Stomach (tissue), 9 donors: Measurements from ENCODE around the gene VWA8. TPM values are rescaled to one million over a fixed set of nuclear protein-coding genes. Genes with fewer than 3 reads are reported as not detected.

Experiments used
- DNase-seq, 2 donors: peaks; one replicate each; pipeline versions ENCODE4 v3.0.0 to v3.0.0-alpha.2; 2013 to 2019
- H3K27ac ChIP-seq, 5 donors: fragments of 200-600 bp in 4 of 5; sonication (generic) in 4 of 5; one replicate each; pipeline ENCODE4 v1.5.1; 2013 to 2019; ENCODE audit warnings: mild to moderate bottlenecking in 1 of 5, moderate library complexity in 1 of 5
- H3K27me3 ChIP-seq, 3 donors: fragments of 200-600 bp; sonication (generic); one replicate each; pipeline ENCODE4 v1.5.1; 2017 to 2019; ENCODE audit warnings: mixed run types in 1 of 3
- H3K36me3 ChIP-seq, 4 donors: fragments of 200-600 bp; sonication (generic); 1 replicate in 3 of 4; 2 replicates in 1 of 4; pipeline ENCODE4 v1.5.1; 2016 to 2019
- H3K4me1 ChIP-seq, 4 donors: fragments of 200-600 bp; sonication (generic); one replicate each; pipeline ENCODE4 v1.5.1; 2016 to 2019
- H3K4me3 ChIP-seq, 4 donors: fragments of 200-600 bp; sonication (generic) in 3 of 4; one replicate each; pipeline ENCODE4 v1.5.1; 2016 to 2019; ENCODE audit warnings: mild to moderate bottlenecking in 1 of 4
- H3K9me3 ChIP-seq, 4 donors: fragments of 200-600 bp; sonication (generic); one replicate each; pipeline ENCODE4 v1.5.1; 2016 to 2019
- EP300 ChIP-seq: sonication (generic); formaldehyde crosslinking; IDR thresholded peaks from one replicate; pipeline ENCODE4 v1.6.1; 2017; ENCODE audit warnings: antibody characterized with exemption
- POLR2A ChIP-seq, 4 donors: fragments of 450-650 bp; IDR thresholded peaks; one replicate each; pipeline ENCODE4 v1.6.1; 2016; ENCODE audit warnings: antibody characterized with exemption in 4 of 4, control low read depth in 2 of 4, mild to moderate bottlenecking in 1 of 4, moderate library complexity in 1 of 4
- POLR2AphosphoS5 ChIP-seq, 3 donors: sonication (generic); formaldehyde crosslinking; IDR thresholded peaks; one replicate each; pipeline ENCODE4 v1.6.1; 2016; ENCODE audit warnings: antibody characterized with exemption in 3 of 3
- WGBS, 5 donors: extraction: QIAGEN DNeasy Blood & Tissue Kit in 3 of 5; methylation state at CpG; one replicate each; pipeline versions ENCODE4 v1.1.5 to v1.1.7; 2013 to 2018; 5-methylcytosine and 5-hydroxymethylcytosine counted together
- intact Hi-C: fragments of 100-400 bp; cut with DNase I; formaldehyde crosslinking; loops from one replicate; pipeline ENCODE4 v1.15.1; 2023; ENCODE audit warnings: low total_unique reads
- polyA plus RNA-seq, 3 donors: library from polyadenylated mRNA; stranded (reverse); fragments of 200-250 nt; gene quantifications; one replicate each; pipeline ENCODE4 v1.2.3, GENCODE V29; 2013
- total RNA-seq, 5 donors: library from RNA; depleted of rRNA; stranded (reverse); fragments of >200 nt; gene quantifications; one replicate each; pipeline versions ENCODE4 v1.1.0 to v1.2.3, GENCODE V29; 2014 to 2016
- TF ChIP-seq, protein P1 (sequence below), 7 experiments: fragments of 450-650 bp in 4 of 7; fragments of 200-600 bp in 3 of 7; sonication (generic) in 3 of 7; IDR thresholded peaks; one replicate each; pipeline ENCODE4 v1.5.1; 2016 to 2019; ENCODE audit warnings: antibody characterized with exemption in 7 of 7, control low read depth in 2 of 7, mild to moderate bottlenecking in 1 of 7
- donor health status: healthy with polysubstance abuse.
- donor health status: Bipolar disorder and iron deficiency.
- donor health status: healthy.

VWA8 gene
- total and polyA plus RNA-seq, 8 donors = 3.3 to 99.2 (median 25.4) TPM

DNA sequence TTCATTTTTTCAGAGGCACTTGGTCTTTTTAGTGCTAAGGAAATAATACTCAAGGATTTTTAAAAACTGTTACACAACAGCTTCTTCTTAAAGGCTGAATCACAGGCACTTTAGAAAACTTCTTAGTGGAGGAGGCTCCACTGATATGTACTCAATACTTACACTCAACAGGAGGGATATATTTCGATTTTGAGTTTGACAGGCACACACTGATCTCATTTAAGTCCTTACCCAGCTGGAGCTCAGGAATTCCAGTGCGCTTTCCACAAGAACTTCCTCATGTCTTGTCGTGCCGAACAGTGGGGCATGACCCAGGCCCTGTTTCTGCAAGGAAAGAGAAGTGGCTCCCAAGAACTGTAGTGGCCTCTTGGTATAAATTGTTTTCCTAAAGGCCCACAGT lies 399.7 kb downstream of the VWA8 start:
- Histone ChIP-seq H3K9me3 (no peaks in the 10 kb centered on the region), H3K27me3 (no peaks in the 10 kb centered on the region), H3K4me1 (peaks cover 5 to 32% (median 24%) of the 10 kb centered on the region in 4 donors), H3K4me3 (no peak overlapping the region), H3K36me3 (peaks cover 0 to 2% (median 0%) of the 10 kb centered on the region in 4 donors), H3K27ac (peak overlapping the region in 1 of 5 donors; percentile 31)
- WGBS, 5 donors = 71 to 85% (median 75%) methylated on average over 4 of the region's 4 CpGs
- no peak for DNase-seq
- TF ChIP-seq, protein P1, sequence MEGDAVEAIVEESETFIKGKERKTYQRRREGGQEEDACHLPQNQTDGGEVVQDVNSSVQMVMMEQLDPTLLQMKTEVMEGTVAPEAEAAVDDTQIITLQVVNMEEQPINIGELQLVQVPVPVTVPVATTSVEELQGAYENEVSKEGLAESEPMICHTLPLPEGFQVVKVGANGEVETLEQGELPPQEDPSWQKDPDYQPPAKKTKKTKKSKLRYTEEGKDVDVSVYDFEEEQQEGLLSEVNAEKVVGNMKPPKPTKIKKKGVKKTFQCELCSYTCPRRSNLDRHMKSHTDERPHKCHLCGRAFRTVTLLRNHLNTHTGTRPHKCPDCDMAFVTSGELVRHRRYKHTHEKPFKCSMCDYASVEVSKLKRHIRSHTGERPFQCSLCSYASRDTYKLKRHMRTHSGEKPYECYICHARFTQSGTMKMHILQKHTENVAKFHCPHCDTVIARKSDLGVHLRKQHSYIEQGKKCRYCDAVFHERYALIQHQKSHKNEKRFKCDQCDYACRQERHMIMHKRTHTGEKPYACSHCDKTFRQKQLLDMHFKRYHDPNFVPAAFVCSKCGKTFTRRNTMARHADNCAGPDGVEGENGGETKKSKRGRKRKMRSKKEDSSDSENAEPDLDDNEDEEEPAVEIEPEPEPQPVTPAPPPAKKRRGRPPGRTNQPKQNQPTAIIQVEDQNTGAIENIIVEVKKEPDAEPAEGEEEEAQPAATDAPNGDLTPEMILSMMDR (IDR thresholded peaks at IDR 0.05) = no peak
- TF ChIP-seq POLR2AphosphoS5 (IDR thresholded peaks at IDR 0.05) = no peak
- TF ChIP-seq POLR2A (IDR thresholded peaks at IDR 0.05) = no peak
- intact Hi-C loops = no loop called here

DNA sequence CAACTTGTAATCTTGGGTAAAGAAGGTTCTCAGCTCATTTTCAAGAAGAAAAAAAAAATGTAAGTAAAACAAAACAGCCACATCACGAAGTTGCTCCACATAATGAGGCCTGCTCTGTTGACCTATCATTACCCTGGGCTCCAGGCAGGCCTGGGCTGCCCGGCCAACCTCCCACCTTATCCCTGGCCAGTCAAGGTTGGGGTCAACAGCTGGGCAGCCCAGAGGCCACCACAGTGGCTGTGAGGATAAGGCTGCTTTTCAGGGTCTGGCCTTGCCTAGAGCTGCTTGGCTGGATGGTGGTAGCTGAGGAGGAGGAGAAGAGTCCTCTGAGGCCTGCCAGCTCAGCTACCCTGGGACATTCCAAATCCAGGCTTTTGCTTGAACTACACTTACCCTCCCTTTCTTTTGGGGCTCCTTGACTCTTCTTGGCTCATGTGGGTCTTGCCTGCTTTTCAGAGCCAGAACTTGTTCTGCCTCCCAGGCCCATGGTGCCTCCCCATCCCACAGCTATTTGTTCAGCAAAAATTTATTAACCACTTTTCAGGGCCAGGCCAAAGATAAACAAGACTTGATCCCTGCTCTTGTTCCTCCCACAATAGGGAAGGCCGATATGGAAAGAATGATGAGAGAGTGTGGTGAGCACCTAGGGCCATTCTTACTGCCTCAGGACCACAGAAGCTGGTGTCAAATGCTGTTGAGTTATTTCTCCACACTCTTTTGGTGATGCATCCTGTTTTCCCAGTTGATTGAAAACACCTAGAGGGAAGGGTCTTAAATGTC lies 401.9 kb downstream of the VWA8 start:
- no peaks in the 10 kb centered on the region for H3K27me3 ChIP-seq
- H3K9me3 ChIP-seq = no peaks in the 10 kb centered on the region
- TF ChIP-seq POLR2A (IDR thresholded peaks at IDR 0.05) = no peak

DNA sequence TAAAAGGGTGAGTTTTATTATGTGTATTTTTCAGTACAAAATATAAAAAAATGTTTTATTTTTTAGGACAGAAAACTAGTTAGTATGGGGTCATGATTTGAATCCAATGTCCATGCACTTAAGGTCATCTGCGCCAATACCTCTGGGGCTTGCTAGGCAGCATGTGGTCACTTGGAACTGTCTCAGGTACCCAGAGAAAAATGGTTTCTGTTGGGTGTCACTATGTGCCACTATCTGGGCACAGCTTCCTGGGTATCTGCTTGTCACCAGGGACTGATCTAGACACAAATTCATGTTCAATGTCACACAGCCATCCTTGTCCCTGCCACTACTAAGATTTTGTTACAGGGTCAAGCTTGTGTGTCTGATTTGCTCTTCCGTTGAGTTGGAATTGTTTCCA lies 403.2 kb downstream of the VWA8 start:
- TF ChIP-seq POLR2AphosphoS5 (IDR thresholded peaks at IDR 0.05) (no peak), EP300 (no peak), POLR2A (IDR thresholded peaks at IDR 0.05) (no peak)
- TF ChIP-seq, protein P1 (IDR thresholded peaks at IDR 0.05) = no peak
- no peak overlapping the region for H3K4me3 ChIP-seq
- no peaks in the 10 kb centered on the region for H3K9me3 ChIP-seq
- WGBS, 5 donors = 96 to 100% (median 98%) methylated on average over 2 of the region's 2 CpGs
- no peak overlapping the region for H3K27ac ChIP-seq
- H3K4me1 ChIP-seq = peaks cover 5 to 14% (median 12%) of the 10 kb centered on the region in 4 donors
- H3K36me3 ChIP-seq = no peaks in the 10 kb centered on the region
- DNase-seq = no peak
- no peaks in the 10 kb centered on the region for H3K27me3 ChIP-seq
- intact Hi-C loops = no loop called here

More for the DNA sequence above, 401.9 kb downstream of the VWA8 start:
- intact Hi-C loops = no loop called here
- 71 to 87% (median 77%) methylated on average over 3 of the region's 3 CpGs for WGBS, 5 donors
- no peaks in the 10 kb centered on the region for H3K36me3 ChIP-seq
- no peak for DNase-seq
- peaks cover 5 to 25% (median 19%) of the 10 kb centered on the region in 4 donors for H3K4me1 ChIP-seq
- no peak overlapping the region for H3K27ac ChIP-seq
- no peak overlapping the region for H3K4me3 ChIP-seq

DNA sequence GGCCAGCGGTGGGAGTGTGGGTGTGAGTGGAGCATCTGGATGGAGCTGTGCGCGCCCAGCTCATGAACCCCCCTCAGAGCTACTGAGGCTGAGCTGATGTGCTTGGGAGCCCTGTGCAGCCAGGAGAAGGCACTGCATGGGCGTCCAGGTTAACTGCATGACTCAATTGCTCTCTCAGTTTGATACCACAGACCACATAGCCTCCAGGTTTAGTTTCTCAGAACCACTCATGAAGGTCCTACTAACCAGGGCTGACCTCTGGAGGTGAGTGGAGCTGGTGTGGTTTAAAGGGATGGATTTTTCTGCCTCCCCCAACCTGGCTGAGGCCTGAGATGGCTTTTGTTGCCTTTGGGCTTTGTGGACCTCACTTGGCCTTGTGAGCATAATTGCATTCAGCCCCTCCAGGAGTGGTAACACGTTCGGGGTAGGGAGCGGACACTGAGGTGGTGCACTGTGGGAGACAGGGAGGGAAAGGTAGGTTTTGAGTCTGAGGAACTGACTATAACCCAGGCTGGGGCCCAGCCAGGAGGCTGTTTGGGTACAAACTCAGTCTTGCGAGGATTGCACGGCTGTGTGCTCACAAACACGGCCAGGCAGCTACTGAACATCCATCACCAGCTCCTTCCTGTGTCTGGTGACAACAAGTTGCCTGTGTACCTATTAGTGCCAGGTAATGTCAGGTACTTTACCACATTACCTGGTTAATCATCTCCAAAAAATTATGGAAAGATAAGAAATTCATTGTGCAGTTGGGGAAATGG lies 406.1 kb downstream of the VWA8 start:
- Histone ChIP-seq H3K4me3 (no peak overlapping the region), H3K9me3 (no peaks in the 10 kb centered on the region), H3K36me3 (no peaks in the 10 kb centered on the region), H3K27ac (no peak overlapping the region), H3K4me1 (no peaks in the 10 kb centered on the region), H3K27me3 (no peaks in the 10 kb centered on the region)
- TF ChIP-seq EP300 (no peak), POLR2A (IDR thresholded peaks at IDR 0.05) (no peak), POLR2AphosphoS5 (IDR thresholded peaks at IDR 0.05) (no peak)
- TF ChIP-seq, protein P1 (IDR thresholded peaks at IDR 0.05) = no peak
- 82 to 89% (median 87%) methylated on average over 9 to 10 of the region's 10 CpGs for WGBS, 5 donors
- DNase-seq = no peak
- intact Hi-C loops = no loop called here
